Measurements from ENCODE around the gene RIPOR3. TPM values are rescaled to one million over a fixed set of nuclear protein-coding genes. Genes with fewer than 3 reads are reported as not detected.
"Not testable (repeated sequence)": the region's sequence is repeated elsewhere in the genome, so short reads cannot be mapped to it uniquely, and the experiment has no call there.

The RIPOR3 gene
- total RNA-seq, 2 experiments from 2014 or later: not detected

DNA sequence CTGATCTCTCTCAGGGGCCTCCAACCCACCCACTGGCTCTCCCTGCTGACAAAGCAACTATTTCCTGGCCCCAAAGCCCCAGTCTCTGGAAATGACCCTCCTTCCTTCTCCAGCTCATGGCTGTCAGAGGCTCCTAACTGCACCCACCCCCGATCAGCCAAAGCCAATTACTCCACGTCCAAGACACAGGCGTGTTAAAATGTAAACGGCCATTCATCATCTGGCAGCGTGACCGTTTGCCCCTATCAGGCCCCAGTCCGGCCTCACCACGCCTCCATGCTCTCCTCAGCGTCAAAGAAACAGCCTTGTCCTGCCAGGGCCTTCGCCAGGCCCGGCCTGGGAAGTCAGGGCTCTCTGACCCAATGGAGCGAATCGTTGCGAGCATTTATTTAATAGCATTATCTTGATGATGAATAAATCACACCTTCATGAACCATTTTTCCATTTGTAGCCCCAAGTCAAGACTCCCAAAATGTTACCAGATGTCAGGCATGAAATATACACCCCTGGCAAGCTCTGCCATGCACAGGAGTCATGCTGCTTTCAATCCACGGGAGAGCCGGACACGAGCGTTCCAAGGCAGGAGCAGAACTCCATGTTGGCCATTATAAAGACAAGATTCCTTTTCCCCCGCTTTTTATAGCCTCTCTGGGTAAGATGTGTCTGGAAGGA is 17.7 kb downstream of the RIPOR3 start:
- no peaks in the 10 kb centered on the region for H3K4me1 Mint-ChIP-seq
- H3K27ac Mint-ChIP-seq: no peak overlapping the region
- ATAC-seq: no peak
- ChIA-PET POLR2A (no interaction called here), CTCF (interaction anchor here (0.6 kb wide), 1 partner anchor 15 kb away, joined by 3 read pairs; no protein-coding TSS in a partner anchor)
- no peak for DNase-seq
- intact Hi-C loops (cut with DNase I, micrococcal nuclease): no loop called here
- H3K27me3 Mint-ChIP-seq: no peaks in the 10 kb centered on the region
- H3K36me3 Mint-ChIP-seq (ENCODE audit: low read depth): no peaks in the 10 kb centered on the region
- no peaks in the 10 kb centered on the region for H3K9me3 Mint-ChIP-seq (ENCODE audit: low read depth)
- no peak overlapping the region for H3K4me3 Mint-ChIP-seq

DNA sequence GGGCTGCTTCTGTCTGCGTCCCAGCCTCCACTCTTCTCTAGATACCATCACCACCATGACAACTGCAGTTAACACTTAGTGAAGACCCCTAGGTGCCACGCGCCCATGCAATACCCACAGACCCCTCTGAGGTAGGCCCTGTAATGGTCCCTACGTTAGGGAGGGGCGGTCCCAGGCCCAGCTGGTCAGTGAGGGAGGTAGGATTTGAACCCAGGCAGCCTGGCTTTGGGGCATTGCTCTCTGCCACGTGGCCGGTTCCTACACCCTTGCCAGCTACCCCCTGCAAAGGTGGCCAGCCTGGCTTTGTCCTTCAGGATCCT is 18.2 kb downstream of the RIPOR3 start:
- ChIA-PET POLR2A (no interaction called here), CTCF (interaction anchor here (0.6 kb wide), 1 partner anchor 14 kb away, joined by 3 read pairs; no protein-coding TSS in a partner anchor)
- Mint-ChIP-seq H3K36me3 (ENCODE audit: low read depth) (no peaks in the 10 kb centered on the region), H3K4me3 (no peak overlapping the region), H3K27ac (no peak overlapping the region), H3K27me3 (no peaks in the 10 kb centered on the region), H3K4me1 (no peaks in the 10 kb centered on the region), H3K9me3 (ENCODE audit: low read depth) (no peaks in the 10 kb centered on the region)
- no peak for ATAC-seq
- intact Hi-C loops (cut with DNase I, micrococcal nuclease): no loop called here
- DNase-seq: no peak

DNA sequence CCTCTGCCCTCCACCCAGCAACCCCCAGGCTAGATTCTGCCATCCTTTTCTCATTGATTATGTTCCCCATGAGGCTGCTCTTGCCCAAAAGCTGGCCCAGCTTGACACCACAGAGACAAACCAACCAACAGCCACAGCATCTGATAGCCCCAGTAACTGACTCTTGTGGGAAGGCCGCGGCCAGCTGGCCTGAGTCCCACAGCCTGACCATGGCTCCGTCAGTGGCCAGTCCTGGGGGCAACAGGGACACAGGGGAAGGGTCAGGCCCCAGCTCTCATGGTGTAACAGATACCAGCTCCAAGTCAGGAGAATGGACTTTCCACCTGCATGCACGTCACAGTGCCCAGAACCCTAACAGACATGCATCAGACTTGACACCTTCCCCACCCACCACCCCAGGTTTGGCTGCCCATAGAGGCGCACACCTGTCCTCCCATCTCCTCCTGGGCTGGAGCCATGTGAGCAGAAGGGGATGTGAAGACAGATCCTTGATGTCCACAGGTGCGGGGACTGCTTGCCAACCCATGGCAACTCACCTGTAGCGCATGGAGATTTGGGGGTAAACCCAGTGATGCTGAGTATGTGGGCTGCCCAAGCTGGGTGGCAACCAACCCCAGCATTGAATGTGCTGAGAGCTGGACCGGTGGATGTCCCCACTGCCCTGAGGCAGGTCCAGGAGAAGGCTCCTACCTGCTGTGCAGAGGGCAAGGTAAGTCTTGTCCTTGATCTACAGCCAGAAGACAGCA is 18.8 kb downstream of the RIPOR3 start:
- ChIA-PET CTCF (interaction anchor here (0.6 to 1.1 kb wide), 3 partner anchors 14 to 77 kb away, joined by 3 to 4 read pairs (median 3); no protein-coding TSS in a partner anchor), POLR2A (no interaction called here)
- intact Hi-C loops (cut with DNase I, micrococcal nuclease): no loop called here
- DNase-seq (no peak), ATAC-seq (no peak)
- H3K9me3 Mint-ChIP-seq (ENCODE audit: low read depth): no peaks in the 10 kb centered on the region
- H3K4me3 Mint-ChIP-seq: no peak overlapping the region
- H3K27ac Mint-ChIP-seq: no peak overlapping the region
- H3K4me1 Mint-ChIP-seq: no peaks in the 10 kb centered on the region
- no peaks in the 10 kb centered on the region for H3K27me3 Mint-ChIP-seq
- H3K36me3 Mint-ChIP-seq (ENCODE audit: low read depth): no peaks in the 10 kb centered on the region

DNA sequence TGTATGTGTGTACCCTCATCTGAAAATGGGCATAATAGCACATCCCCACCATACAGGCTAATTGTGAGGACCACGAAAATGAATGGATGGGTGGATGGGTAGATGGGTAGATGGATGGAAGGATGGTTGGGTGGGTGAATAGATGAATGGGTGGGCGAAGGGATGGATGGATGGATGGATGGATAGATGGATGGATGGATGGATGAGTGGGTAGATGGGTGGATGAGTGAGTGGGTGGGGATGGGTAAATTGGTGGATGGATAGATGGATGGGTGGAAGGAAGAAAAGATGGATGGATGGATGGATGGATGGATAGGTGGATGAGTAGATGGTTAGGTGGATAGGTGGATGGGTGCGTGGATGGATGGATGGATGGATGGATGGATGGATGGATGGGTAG is 19.7 kb downstream of the RIPOR3 start:
- POLR2A ChIA-PET: no interaction called here
- ATAC-seq: no peak
- no peak overlapping the region for H3K27ac Mint-ChIP-seq
- intact Hi-C loops (cut with DNase I, micrococcal nuclease): no loop called here
- no peaks in the 10 kb centered on the region for H3K4me1 Mint-ChIP-seq
- H3K4me3 Mint-ChIP-seq: no peak overlapping the region
- H3K36me3 Mint-ChIP-seq (ENCODE audit: low read depth): no peaks in the 10 kb centered on the region
- CTCF ChIA-PET: interaction anchor here (1.1 kb wide), 1 partner anchor 77 kb away, joined by 3 read pairs; no protein-coding TSS in a partner anchor
- no peaks in the 10 kb centered on the region for H3K9me3 Mint-ChIP-seq (ENCODE audit: low read depth)
- H3K27me3 Mint-ChIP-seq: no peaks in the 10 kb centered on the region
- DNase-seq: no peak

DNA sequence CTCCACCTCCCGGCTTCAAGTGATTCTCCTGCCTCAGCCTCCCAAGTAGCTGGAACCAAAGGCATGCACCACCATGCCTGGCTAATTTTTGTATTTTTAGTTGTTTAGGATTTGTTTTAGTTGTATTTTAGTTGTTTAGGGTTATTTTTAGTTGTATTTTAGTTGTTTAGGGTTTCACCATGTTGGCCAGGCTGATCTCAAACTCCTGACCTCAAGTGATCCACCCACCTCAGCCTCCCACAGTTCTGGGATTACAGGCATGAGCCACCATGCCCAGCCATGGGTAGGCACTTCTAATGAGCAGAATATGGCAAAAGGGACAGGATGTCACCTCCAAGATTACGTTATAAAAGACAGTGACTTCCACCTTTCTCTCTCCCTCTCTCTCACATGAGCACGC is 20.3 kb downstream of the RIPOR3 start:
- DNase-seq; H3K27ac Mint-ChIP-seq; H3K4me1 Mint-ChIP-seq; H3K4me3 Mint-ChIP-seq; ATAC-seq; H3K27me3 Mint-ChIP-seq; H3K36me3 Mint-ChIP-seq (ENCODE audit: low read depth); H3K9me3 Mint-ChIP-seq (ENCODE audit: low read depth); CTCF ChIA-PET; POLR2A ChIA-PET; intact Hi-C loops (cut with DNase I, micrococcal nuclease): not testable (repeated sequence)

DNA sequence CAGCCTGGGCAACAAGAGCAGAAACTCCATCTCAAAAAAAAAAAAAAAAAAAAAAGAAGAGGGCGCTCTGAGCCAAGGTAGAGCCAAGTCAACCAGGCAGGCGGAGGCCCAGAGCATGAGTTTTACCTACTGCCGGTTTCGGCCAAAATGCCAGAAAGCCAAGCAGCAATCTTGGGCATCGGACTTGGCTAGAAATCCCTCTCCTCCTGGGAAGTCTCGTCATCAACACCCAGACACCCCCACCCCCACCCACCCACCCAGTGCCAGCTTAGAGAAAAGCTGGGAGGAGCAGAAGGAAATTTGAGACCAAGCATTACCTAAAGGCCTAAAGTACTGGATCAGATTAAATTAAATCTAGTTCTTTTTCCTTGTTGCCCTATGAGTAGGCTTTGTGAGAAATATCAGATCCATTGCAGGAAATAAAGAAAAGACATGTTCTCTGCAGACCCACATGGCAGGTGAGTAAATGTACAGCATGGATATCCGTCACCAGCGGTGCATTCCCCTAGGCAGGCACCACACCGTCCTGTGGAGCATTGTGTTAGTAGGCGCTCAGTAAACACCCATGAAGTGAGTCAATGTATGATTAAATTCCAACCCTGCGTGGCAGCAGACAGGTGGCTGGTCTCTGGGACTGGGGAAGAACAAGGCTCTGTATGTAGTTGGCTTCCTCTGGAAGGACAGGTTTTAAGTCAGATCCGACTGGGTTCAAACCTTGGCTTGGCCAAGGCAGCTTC is 21.0 kb downstream of the RIPOR3 start:
- intact Hi-C loops (cut with DNase I, micrococcal nuclease): no loop called here
- H3K27ac Mint-ChIP-seq: no peak overlapping the region
- H3K36me3 Mint-ChIP-seq (ENCODE audit: low read depth): no peaks in the 10 kb centered on the region
- H3K9me3 Mint-ChIP-seq (ENCODE audit: low read depth): no peaks in the 10 kb centered on the region
- ATAC-seq: no peak
- H3K4me3 Mint-ChIP-seq: no peak overlapping the region
- no peaks in the 10 kb centered on the region for H3K4me1 Mint-ChIP-seq
- POLR2A ChIA-PET: interaction anchor here (0.5 kb wide), 1 partner anchor 37 kb away, joined by 4 read pairs; no protein-coding TSS in a partner anchor
- DNase-seq: no peak
- no peaks in the 10 kb centered on the region for H3K27me3 Mint-ChIP-seq
- CTCF ChIA-PET: no interaction called here

DNA sequence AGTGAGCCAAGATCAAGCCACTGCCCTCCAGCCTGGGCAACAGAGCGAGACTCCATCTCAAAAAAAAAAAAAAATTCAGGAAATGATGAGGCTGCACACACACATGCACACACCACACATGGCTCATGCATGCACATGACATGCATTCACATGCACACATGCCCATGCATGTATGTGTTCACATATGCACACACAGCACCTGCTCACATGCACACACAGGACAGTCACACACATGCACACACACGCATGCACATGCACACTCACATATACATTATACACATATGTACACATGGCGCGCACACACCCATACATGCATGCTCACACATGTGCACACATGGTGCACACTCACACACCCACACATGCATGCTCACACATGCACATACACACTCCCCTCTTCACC is 22.5 kb downstream of the RIPOR3 start:
- no peak for ATAC-seq
- Mint-ChIP-seq H3K9me3 (ENCODE audit: low read depth) (no peaks in the 10 kb centered on the region), H3K27ac (no peak overlapping the region), H3K4me3 (no peak overlapping the region), H3K27me3 (no peaks in the 10 kb centered on the region), H3K36me3 (ENCODE audit: low read depth) (no peaks in the 10 kb centered on the region), H3K4me1 (no peaks in the 10 kb centered on the region)
- CTCF ChIA-PET: no interaction called here
- intact Hi-C loops (cut with DNase I, micrococcal nuclease): no loop called here
- POLR2A ChIA-PET: no interaction called here
- DNase-seq: no peak

DNA sequence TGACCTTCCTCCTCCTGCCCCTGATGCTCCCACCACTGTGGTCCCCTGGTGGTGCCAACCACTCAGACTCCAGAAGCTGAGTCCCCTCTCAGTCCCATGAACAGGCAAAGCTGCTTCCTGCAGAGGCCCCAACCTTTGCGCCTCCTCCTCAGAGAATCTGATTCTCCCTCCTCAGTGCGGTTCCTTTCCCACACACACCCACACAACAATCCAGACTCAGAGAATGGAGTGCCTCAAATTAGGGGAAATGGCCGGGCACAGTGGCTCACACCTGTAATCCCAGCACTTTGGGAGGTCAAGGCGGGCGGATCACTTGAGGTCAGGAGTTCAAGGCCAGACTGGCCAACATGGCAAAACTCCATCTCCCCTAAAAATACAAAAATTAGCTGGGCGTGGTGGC is 23.0 kb downstream of the RIPOR3 start:
- intact Hi-C loops (cut with DNase I, micrococcal nuclease): no loop called here
- Mint-ChIP-seq H3K27ac (no peak overlapping the region), H3K9me3 (ENCODE audit: low read depth) (no peaks in the 10 kb centered on the region), H3K4me3 (no peak overlapping the region), H3K4me1 (no peaks in the 10 kb centered on the region), H3K27me3 (no peaks in the 10 kb centered on the region), H3K36me3 (ENCODE audit: low read depth) (no peaks in the 10 kb centered on the region)
- ChIA-PET POLR2A (no interaction called here), CTCF (interaction anchor here (1.4 to 1.5 kb wide), 2 partner anchors 21 to 81 kb away, joined by 3 to 7 read pairs; no protein-coding TSS in a partner anchor)
- ATAC-seq: no peak
- DNase-seq: no peak

DNA sequence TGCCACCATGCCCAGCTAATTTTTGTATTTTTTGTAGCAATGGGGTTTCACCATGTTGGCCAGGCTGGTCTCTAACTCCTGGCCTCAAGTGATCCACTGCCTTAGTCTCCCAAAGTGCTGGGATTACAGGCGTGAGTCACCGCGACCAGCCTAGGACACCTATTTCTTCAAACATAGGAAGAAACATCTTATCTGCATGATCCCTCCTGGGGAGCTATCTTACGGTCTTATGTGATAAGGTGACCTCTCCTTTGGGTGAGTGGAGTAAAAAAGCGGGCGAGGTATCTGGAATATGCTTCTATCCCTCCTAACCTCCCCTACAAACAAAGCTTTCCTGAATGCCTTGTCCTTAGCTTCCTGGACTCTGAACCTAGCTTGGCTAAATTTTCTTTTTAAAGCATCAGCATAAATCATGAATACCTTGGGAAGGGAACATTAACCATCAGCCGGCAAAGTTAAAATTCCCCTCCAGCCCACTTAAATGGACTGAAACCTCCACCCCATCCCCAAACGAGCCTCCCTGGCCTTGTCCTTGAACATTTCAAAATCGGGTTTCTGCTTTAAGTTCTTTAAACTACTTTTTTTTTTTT is 24.5 kb downstream of the RIPOR3 start:
- no peak for ATAC-seq
- ChIA-PET POLR2A (no interaction called here), CTCF (interaction anchor here (1.4 to 1.5 kb wide), 2 partner anchors 23 to 83 kb away, joined by 3 to 7 read pairs; no protein-coding TSS in a partner anchor)
- Mint-ChIP-seq H3K27ac (no peak overlapping the region), H3K9me3 (ENCODE audit: low read depth) (no peaks in the 10 kb centered on the region), H3K4me1 (no peaks in the 10 kb centered on the region), H3K4me3 (no peak overlapping the region), H3K36me3 (ENCODE audit: low read depth) (no peaks in the 10 kb centered on the region), H3K27me3 (no peaks in the 10 kb centered on the region)
- no peak for DNase-seq
- intact Hi-C loops (cut with DNase I, micrococcal nuclease): no loop called here

DNA sequence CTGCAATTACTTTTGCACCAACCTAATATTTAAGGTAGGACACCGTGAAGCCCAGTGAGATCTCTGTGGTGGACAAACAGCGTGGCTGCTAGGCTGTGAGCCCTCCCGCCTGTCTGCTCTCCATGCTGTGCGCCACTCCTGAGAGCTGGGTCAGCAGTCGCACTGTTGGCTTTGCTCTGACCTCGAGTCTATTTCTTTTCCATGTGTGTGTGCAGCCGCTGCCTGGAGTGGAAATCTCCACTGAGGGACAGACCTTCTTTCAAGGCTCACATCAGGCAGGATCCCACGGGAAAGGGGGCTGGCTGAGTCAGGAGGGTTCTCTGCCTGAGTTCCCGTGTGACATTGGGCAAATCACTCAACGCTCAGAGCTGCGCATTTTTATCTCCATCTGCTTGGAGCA is 27.1 kb downstream of the RIPOR3 start:
- POLR2A ChIA-PET: no interaction called here
- intact Hi-C loops (cut with DNase I, micrococcal nuclease): no loop called here
- Mint-ChIP-seq H3K9me3 (ENCODE audit: low read depth) (no peaks in the 10 kb centered on the region), H3K4me3 (no peak overlapping the region), H3K27me3 (peaks cover 2% of the 10 kb centered on the region), H3K4me1 (no peaks in the 10 kb centered on the region), H3K36me3 (ENCODE audit: low read depth) (no peaks in the 10 kb centered on the region), H3K27ac (no peak overlapping the region)
- CTCF ChIA-PET: interaction anchor here (0.8 kb wide), 1 partner anchor 645 kb away, joined by 5 read pairs; no protein-coding TSS in a partner anchor
- ATAC-seq (no peak), DNase-seq (no peak)

DNA sequence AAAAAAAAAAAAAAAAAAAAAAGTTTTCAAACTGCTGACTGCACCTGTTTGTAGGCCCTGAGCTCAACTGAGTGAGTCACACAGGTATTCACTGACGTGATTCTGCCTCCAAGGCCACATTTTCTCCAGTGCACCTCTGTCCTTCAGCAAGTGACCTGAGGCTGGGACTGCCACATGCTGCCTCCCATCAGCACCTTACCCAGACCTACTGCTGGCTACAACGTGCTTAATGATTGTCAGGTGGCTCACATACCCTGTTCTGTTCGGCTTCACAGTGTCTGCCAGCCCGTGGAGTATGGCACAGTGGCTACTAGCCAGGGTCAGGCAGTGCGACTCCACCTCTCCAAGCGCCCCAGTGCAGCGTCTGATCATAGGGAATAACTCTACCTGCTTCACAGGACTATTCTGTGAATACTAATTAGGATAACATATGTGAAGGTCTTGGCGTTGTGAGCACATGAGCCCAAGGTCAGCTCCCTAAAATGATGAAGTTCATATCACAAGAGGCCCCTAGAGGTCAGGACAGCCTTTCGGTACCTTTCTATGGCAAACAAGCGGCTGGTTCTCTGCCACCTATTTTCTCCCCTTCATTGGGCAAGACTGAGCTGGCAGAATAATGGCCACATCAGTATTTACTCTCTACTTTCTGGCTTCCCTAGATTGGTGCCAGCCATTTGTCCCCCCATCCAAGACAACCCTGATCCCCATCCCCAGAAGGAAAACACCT is 28.1 kb downstream of the RIPOR3 start:
- ATAC-seq (no peak), DNase-seq (peak; percentile 28)
- Mint-ChIP-seq H3K36me3 (ENCODE audit: low read depth) (no peaks in the 10 kb centered on the region), H3K9me3 (ENCODE audit: low read depth) (no peaks in the 10 kb centered on the region), H3K27me3 (peaks cover 2% of the 10 kb centered on the region), H3K4me3 (no peak overlapping the region), H3K4me1 (no peaks in the 10 kb centered on the region), H3K27ac (no peak overlapping the region)
- intact Hi-C loops (cut with DNase I, micrococcal nuclease): loop anchor here in 1 of 2 experiments (1.0 kb wide), 1 partner anchor 86 kb away; no protein-coding TSS in a partner anchor
- POLR2A ChIA-PET: no interaction called here
- CTCF ChIA-PET: interaction anchor here (0.8 to 1.5 kb wide), 2 partner anchors 86 to 646 kb away, joined by 5 to 9 read pairs; no protein-coding TSS in a partner anchor
